Activated T-cell treated with anti-CD3 and anti-CD28 coated beads, Interleukin-2, amount 50 U/mL, for 4 hours (primary cell): ENCODE results near the gene NUDT3. TPM values are rescaled to one million over a fixed set of nuclear protein-coding genes. Genes with fewer than 3 reads are reported as not detected.
"Not testable (repeated sequence)": the region's sequence is repeated elsewhere in the genome, so short reads cannot be mapped to it uniquely, and the experiment has no call there.

Experiments used
- ATAC-seq, 2 donors: fragments of 200-7000 bp; cut with Tn5 transposase; one replicate each; pipeline ENCODE4 v1.10.0; 2021
- DNase-seq: peaks from one replicate; pipeline ENCODE4 v3.0.0-alpha.2; 2020
- H3K27me3 Mint-ChIP-seq: one replicate; pipeline ENCODE4 v1.8.0; 2021; ENCODE audit warnings: low read depth, mixed read lengths
- H3K36me3 Mint-ChIP-seq: one replicate; pipeline ENCODE4 v1.8.0; 2022; ENCODE audit warnings: mixed read lengths; ENCODE audit not compliant: insufficient read depth
- H3K4me1 Mint-ChIP-seq: one replicate; pipeline ENCODE4 v1.8.0; 2021; ENCODE audit warnings: low read depth, mixed read lengths
- H3K4me3 Mint-ChIP-seq: one replicate; pipeline ENCODE4 v1.8.0; 2021; ENCODE audit warnings: mild to moderate bottlenecking, moderate library complexity, mixed read lengths
- H3K9me3 Mint-ChIP-seq: one replicate; pipeline ENCODE4 v1.8.0; 2021; ENCODE audit warnings: mixed read lengths
- total RNA-seq, 3 donors: library from RNA; stranded (reverse); gene quantifications; one replicate each; pipeline ENCODE4 v1.2.1, GENCODE V29; 2021

The NUDT3 gene
- total RNA-seq, 3 donors from 2014 or later = 26.1 to 28.1 (median 26.2) TPM

- no peaks in the 10 kb centered on the region for H3K27me3 Mint-ChIP-seq
- peaks cover 36% of the 10 kb centered on the region for H3K36me3 Mint-ChIP-seq
- H3K9me3 Mint-ChIP-seq = no peaks in the 10 kb centered on the region
- DNase-seq (peak; percentile 22), ATAC-seq (peak; percentile 41 to 47)
- no peak overlapping the region for H3K4me3 Mint-ChIP-seq
- peaks cover 2% of the 10 kb centered on the region for H3K4me1 Mint-ChIP-seq
Measured at GRCh38 chr6:34414999-34415858, 22.8 kb upstream of the NUDT3 start.

- Mint-ChIP-seq H3K27me3 (no peaks in the 10 kb centered on the region), H3K4me1 (no peaks in the 10 kb centered on the region), H3K9me3 (no peaks in the 10 kb centered on the region), H3K36me3 (peaks cover 25% of the 10 kb centered on the region), H3K4me3 (no peak overlapping the region)
- DNase-seq (no peak), ATAC-seq (no peak)
Measured at GRCh38 chr6:34412643-34413214, 20.3 kb upstream of the NUDT3 start.

- H3K4me1 Mint-ChIP-seq = no peaks in the 10 kb centered on the region
- no peak for ATAC-seq
- no peaks in the 10 kb centered on the region for H3K27me3 Mint-ChIP-seq
- H3K9me3 Mint-ChIP-seq = no peaks in the 10 kb centered on the region
- H3K4me3 Mint-ChIP-seq = no peak overlapping the region
- DNase-seq = no peak
- peaks cover 20% of the 10 kb centered on the region for H3K36me3 Mint-ChIP-seq
Measured at GRCh38 chr6:34412016-34412415, 19.5 kb upstream of the NUDT3 start.

- not testable (repeated sequence) for DNase-seq, H3K27me3 Mint-ChIP-seq, ATAC-seq, H3K4me1 Mint-ChIP-seq, H3K9me3 Mint-ChIP-seq, H3K36me3 Mint-ChIP-seq, H3K4me3 Mint-ChIP-seq
Measured at GRCh38 chr6:34407915-34408314, 15.4 kb upstream of the NUDT3 start.

- ATAC-seq (no peak), DNase-seq (no peak)
- Mint-ChIP-seq H3K4me1 (peaks cover 12% of the 10 kb centered on the region), H3K9me3 (no peaks in the 10 kb centered on the region), H3K36me3 (no peaks in the 10 kb centered on the region), H3K27me3 (no peaks in the 10 kb centered on the region), H3K4me3 (no peak overlapping the region)
Measured at GRCh38 chr6:34396518-34396917, 4.0 kb upstream of the NUDT3 start.

- peaks cover 18% of the 10 kb centered on the region for H3K4me1 Mint-ChIP-seq
Measured at GRCh38 chr6:34393966-34394305, 1.5 kb upstream of the NUDT3 start.

GRCh38 chr6:34393191-34393965 lies 909 bp upstream of the NUDT3 start:
- Mint-ChIP-seq H3K27me3 (no peaks in the 10 kb centered on the region), H3K4me3 (peak overlapping the region; percentile 68), H3K4me1 (peaks cover 23% of the 10 kb centered on the region), H3K36me3 (no peaks in the 10 kb centered on the region), H3K9me3 (no peaks in the 10 kb centered on the region)
- ATAC-seq = no peak
- no peak for DNase-seq

More at GRCh38 chr6:34393966-34394305, 1.5 kb upstream of the NUDT3 start:
- no peak for ATAC-seq
- Mint-ChIP-seq H3K4me3 (peak overlapping the region; percentile 68), H3K9me3 (no peaks in the 10 kb centered on the region), H3K27me3 (no peaks in the 10 kb centered on the region), H3K36me3 (no peaks in the 10 kb centered on the region)
- no peak for DNase-seq

GRCh38 chr6:34391786-34392496 lies 528 bp downstream of the NUDT3 start:
- ATAC-seq = peak; percentile 49 to 54
- Mint-ChIP-seq H3K4me3 (no peak overlapping the region), H3K9me3 (no peaks in the 10 kb centered on the region), H3K27me3 (no peaks in the 10 kb centered on the region), H3K36me3 (no peaks in the 10 kb centered on the region), H3K4me1 (peaks cover 24% of the 10 kb centered on the region)
- DNase-seq = peak; percentile 48

- Mint-ChIP-seq H3K36me3 (no peaks in the 10 kb centered on the region), H3K4me1 (peaks cover 26% of the 10 kb centered on the region), H3K27me3 (no peaks in the 10 kb centered on the region), H3K4me3 (no peak overlapping the region), H3K9me3 (no peaks in the 10 kb centered on the region)
- DNase-seq (no peak), ATAC-seq (no peak)
Measured at GRCh38 chr6:34391473-34391785, 1.0 kb downstream of the NUDT3 start.

GRCh38 chr6:34390531-34391472 lies 1.7 kb downstream of the NUDT3 start:
- H3K4me3 Mint-ChIP-seq = no peak overlapping the region
- no peaks in the 10 kb centered on the region for H3K27me3 Mint-ChIP-seq
- DNase-seq = no peak
- no peaks in the 10 kb centered on the region for H3K9me3 Mint-ChIP-seq
- no peaks in the 10 kb centered on the region for H3K36me3 Mint-ChIP-seq
- H3K4me1 Mint-ChIP-seq = peaks cover 28% of the 10 kb centered on the region
- no peak for ATAC-seq

GRCh38 chr6:34389034-34389433 lies 3.4 kb downstream of the NUDT3 start:
- Mint-ChIP-seq H3K4me1 (peaks cover 29% of the 10 kb centered on the region), H3K36me3 (no peaks in the 10 kb centered on the region), H3K9me3 (no peaks in the 10 kb centered on the region), H3K4me3 (no peak overlapping the region), H3K27me3 (no peaks in the 10 kb centered on the region)
- no peak for DNase-seq
- no peak for ATAC-seq

- Mint-ChIP-seq H3K4me1 (peaks cover 29% of the 10 kb centered on the region), H3K4me3 (no peak overlapping the region), H3K36me3 (peaks cover 2% of the 10 kb centered on the region), H3K27me3 (no peaks in the 10 kb centered on the region), H3K9me3 (no peaks in the 10 kb centered on the region)
- ATAC-seq = no peak
- DNase-seq = no peak
Measured at GRCh38 chr6:34388421-34388820, 4.0 kb downstream of the NUDT3 start.

- DNase-seq (no peak), ATAC-seq (no peak)
- peaks cover 4% of the 10 kb centered on the region for H3K36me3 Mint-ChIP-seq
- no peak overlapping the region for H3K4me3 Mint-ChIP-seq
- H3K4me1 Mint-ChIP-seq = peaks cover 22% of the 10 kb centered on the region
- H3K27me3 Mint-ChIP-seq = no peaks in the 10 kb centered on the region
- no peaks in the 10 kb centered on the region for H3K9me3 Mint-ChIP-seq
Measured at GRCh38 chr6:34386316-34387137, 5.9 kb downstream of the NUDT3 start.
